ENCODE results near the gene FN1.

Gene FN1

GRCh38 chr2:215435870-215436704, at the start of gene FN1:
Gene FN1 (minus strand): TSS chr2:215436068. CDS start chr2:215435802, 266 bp downstream.
- DNase-seq (ENCODE audit: low spot score), result peak; percentile 84
- in situ Hi-C loops (cut with MboI; ENCODE audit: low pct_unique_long_range_greater_than_20kb, low sequenced_read_pairs, unreplicated experiment), result no loop called here
- TF ChIP-seq CTCF (IDR thresholded peaks at IDR 0.05; ENCODE audit: extremely low read depth, insufficient read depth, missing control alignments), result no peak

- in situ Hi-C loops (cut with MboI; ENCODE audit: low pct_unique_long_range_greater_than_20kb, low sequenced_read_pairs, unreplicated experiment), result no loop called here
- TF ChIP-seq CTCF (IDR thresholded peaks at IDR 0.05; ENCODE audit: extremely low read depth, insufficient read depth, missing control alignments), result no peak
- DNase-seq (ENCODE audit: low spot score), result no peak
These were observed 49.2 kb upstream of the FN1 start for GRCh38 chr2:215485032-215485431.

- in situ Hi-C loops (cut with MboI; ENCODE audit: low pct_unique_long_range_greater_than_20kb, low sequenced_read_pairs, unreplicated experiment), result no loop called here
- no peak for DNase-seq (ENCODE audit: low spot score)
- TF ChIP-seq CTCF (IDR thresholded peaks at IDR 0.05; ENCODE audit: extremely low read depth, insufficient read depth, missing control alignments), result no peak
These were observed 48.7 kb upstream of the FN1 start for GRCh38 chr2:215484570-215484969.

GRCh38 chr2:215483431-215483830, 47.6 kb upstream of the FN1 start:
- no peak for TF ChIP-seq CTCF (IDR thresholded peaks at IDR 0.05; ENCODE audit: extremely low read depth, insufficient read depth, missing control alignments)
- DNase-seq (ENCODE audit: low spot score), result no peak
- in situ Hi-C loops (cut with MboI; ENCODE audit: low pct_unique_long_range_greater_than_20kb, low sequenced_read_pairs, unreplicated experiment), result no loop called here

- in situ Hi-C loops (cut with MboI; ENCODE audit: low pct_unique_long_range_greater_than_20kb, low sequenced_read_pairs, unreplicated experiment), result no loop called here
- no peak for TF ChIP-seq CTCF (IDR thresholded peaks at IDR 0.05; ENCODE audit: extremely low read depth, insufficient read depth, missing control alignments)
- no peak for DNase-seq (ENCODE audit: low spot score)
These were observed 43.8 kb upstream of the FN1 start for GRCh38 chr2:215479536-215480240.

- in situ Hi-C loops (cut with MboI; ENCODE audit: low pct_unique_long_range_greater_than_20kb, low sequenced_read_pairs, unreplicated experiment), result no loop called here
- TF ChIP-seq CTCF (IDR thresholded peaks at IDR 0.05; ENCODE audit: extremely low read depth, insufficient read depth, missing control alignments), result no peak
- no peak for DNase-seq (ENCODE audit: low spot score)
These were observed 43.3 kb upstream of the FN1 start for GRCh38 chr2:215479121-215479520.

Measured in GM13977 (cell line).